ENCODE results near the gene LRRC3. TPM values are rescaled to one million over a fixed set of nuclear protein-coding genes. Genes with fewer than 3 reads are reported as not detected.
"Not testable (repeated sequence)": the region's sequence is repeated elsewhere in the genome, so short reads cannot be mapped to it uniquely, and the experiment has no call there.

LRRC3 gene
- polyA plus RNA-seq, 1 donor: 2.2 TPM

- no peak for DNase-seq (ENCODE audit: low read depth)
These were observed 23.0 kb downstream of the LRRC3 start for GRCh38 chr21:44478124-44478800.

GRCh38 chr21:44478801-44479167 is 23.5 kb downstream of the LRRC3 start:
- no peak for DNase-seq (ENCODE audit: low read depth)

GRCh38 chr21:44479556-44480199 is 24.4 kb downstream of the LRRC3 start:
- DNase-seq (ENCODE audit: low read depth): not testable (repeated sequence)

- DNase-seq (ENCODE audit: low read depth): no peak
These were observed 25.1 kb downstream of the LRRC3 start for GRCh38 chr21:44480200-44481053.

- DNase-seq (ENCODE audit: low read depth): no peak
These were observed 27.4 kb downstream of the LRRC3 start for GRCh38 chr21:44482581-44483287.

- DNase-seq (ENCODE audit: low read depth): no peak
These were observed 28.3 kb downstream of the LRRC3 start for GRCh38 chr21:44483288-44484237.

GRCh38 chr21:44484498-44485253 is 29.4 kb downstream of the LRRC3 start:
- DNase-seq (ENCODE audit: low read depth): no peak

- DNase-seq (ENCODE audit: low read depth): no peak
These were observed 30.0 kb downstream of the LRRC3 start for GRCh38 chr21:44485254-44485793.

- no peak for DNase-seq (ENCODE audit: low read depth)
These were observed 30.5 kb downstream of the LRRC3 start for GRCh38 chr21:44485796-44486195.

GRCh38 chr21:44486302-44486701 is 31.0 kb downstream of the LRRC3 start:
- no peak for DNase-seq (ENCODE audit: low read depth)

- DNase-seq (ENCODE audit: low read depth): no peak
These were observed 32.5 kb downstream of the LRRC3 start for GRCh38 chr21:44487831-44488230.

- no peak for DNase-seq (ENCODE audit: low read depth)
These were observed 34.7 kb downstream of the LRRC3 start for GRCh38 chr21:44489962-44490361.

- DNase-seq (ENCODE audit: low read depth): no peak
These were observed 35.1 kb downstream of the LRRC3 start for GRCh38 chr21:44490405-44490804.

GRCh38 chr21:44490816-44491215 is 35.5 kb downstream of the LRRC3 start:
- no peak for DNase-seq (ENCODE audit: low read depth)

GRCh38 chr21:44492567-44493385 is 37.5 kb downstream of the LRRC3 start:
- no peak for DNase-seq (ENCODE audit: low read depth)

GRCh38 chr21:44494418-44494817 is 39.1 kb downstream of the LRRC3 start:
- DNase-seq (ENCODE audit: low read depth): no peak

GRCh38 chr21:44494956-44495355 is 39.6 kb downstream of the LRRC3 start:
- DNase-seq (ENCODE audit: low read depth): no peak

GRCh38 chr21:44495611-44496563 is 40.6 kb downstream of the LRRC3 start:
- DNase-seq (ENCODE audit: low read depth): no peak
